ENCODE measurements around the gene GUCY2F.

The GUCY2F gene

GRCh38 chrX:109487640-109488039 lies 5.8 kb upstream of the GUCY2F start:
- no peak overlapping the region for H3K4me3 ChIP-seq (ENCODE audit: low read depth, low read length)
- peak; percentile 0 for DNase-seq (ENCODE audit: low read depth)
- TF ChIP-seq CTCF (IDR thresholded peaks at IDR 0.05; ENCODE audit: insufficient read depth, low read depth, low read length, missing control alignments): no peak

- TF ChIP-seq CTCF (IDR thresholded peaks at IDR 0.05; ENCODE audit: insufficient read depth, low read depth, low read length, missing control alignments): peak; percentile 77
- H3K4me3 ChIP-seq (ENCODE audit: low read depth, low read length): no peak overlapping the region
These were observed 3.8 kb upstream of the GUCY2F start for GRCh38 chrX:109485470-109486340.

GRCh38 chrX:109484886-109485285 lies 3.0 kb upstream of the GUCY2F start:
- TF ChIP-seq CTCF (IDR thresholded peaks at IDR 0.05; ENCODE audit: insufficient read depth, low read depth, low read length, missing control alignments): no peak
- no peak overlapping the region for H3K4me3 ChIP-seq (ENCODE audit: low read depth, low read length)
- no peak for DNase-seq (ENCODE audit: low read depth)

More at GRCh38 chrX:109485470-109486340, 3.8 kb upstream of the GUCY2F start:
- DNase-seq (ENCODE audit: low read depth): peak; percentile 73

GRCh38 chrX:109475174-109475891 lies 6.6 kb downstream of the GUCY2F start:
- DNase-seq (ENCODE audit: low read depth): peak; percentile 11
- no peak overlapping the region for H3K4me3 ChIP-seq (ENCODE audit: low read depth, low read length)
- TF ChIP-seq CTCF (IDR thresholded peaks at IDR 0.05; ENCODE audit: insufficient read depth, low read depth, low read length, missing control alignments): no peak

GRCh38 chrX:109472939-109473735 lies 8.7 kb downstream of the GUCY2F start:
- TF ChIP-seq CTCF (IDR thresholded peaks at IDR 0.05; ENCODE audit: insufficient read depth, low read depth, low read length, missing control alignments): peak; percentile 11
- DNase-seq (ENCODE audit: low read depth): peak; percentile 26
- no peak overlapping the region for H3K4me3 ChIP-seq (ENCODE audit: low read depth, low read length)

GRCh38 chrX:109464231-109464630 lies 17.7 kb downstream of the GUCY2F start:
- H3K4me3 ChIP-seq (ENCODE audit: low read depth, low read length): no peak overlapping the region
- DNase-seq (ENCODE audit: low read depth): no peak
- no peak for TF ChIP-seq CTCF (IDR thresholded peaks at IDR 0.05; ENCODE audit: insufficient read depth, low read depth, low read length, missing control alignments)
